AG10803 (cell line): ENCODE results near the gene FARP2.

Experiments
- DNase-seq: peaks from one replicate; pipeline ENCODE4 v3.0.0; 2010; ENCODE audit warnings: low read depth
- H3K4me3 ChIP-seq: 2 replicates; pipeline ENCODE4 v1.5.1; 2011; ENCODE audit warnings: mild to moderate bottlenecking, low read length, control low read depth
- TF ChIP-seq, protein P1 (sequence below): conservative IDR thresholded peaks from 2 replicates; pipeline ENCODE4 v1.5.1; 2011; ENCODE audit warnings: mild to moderate bottlenecking, low read length, control low read depth, inconsistent platforms

FARP2 gene

DNA sequence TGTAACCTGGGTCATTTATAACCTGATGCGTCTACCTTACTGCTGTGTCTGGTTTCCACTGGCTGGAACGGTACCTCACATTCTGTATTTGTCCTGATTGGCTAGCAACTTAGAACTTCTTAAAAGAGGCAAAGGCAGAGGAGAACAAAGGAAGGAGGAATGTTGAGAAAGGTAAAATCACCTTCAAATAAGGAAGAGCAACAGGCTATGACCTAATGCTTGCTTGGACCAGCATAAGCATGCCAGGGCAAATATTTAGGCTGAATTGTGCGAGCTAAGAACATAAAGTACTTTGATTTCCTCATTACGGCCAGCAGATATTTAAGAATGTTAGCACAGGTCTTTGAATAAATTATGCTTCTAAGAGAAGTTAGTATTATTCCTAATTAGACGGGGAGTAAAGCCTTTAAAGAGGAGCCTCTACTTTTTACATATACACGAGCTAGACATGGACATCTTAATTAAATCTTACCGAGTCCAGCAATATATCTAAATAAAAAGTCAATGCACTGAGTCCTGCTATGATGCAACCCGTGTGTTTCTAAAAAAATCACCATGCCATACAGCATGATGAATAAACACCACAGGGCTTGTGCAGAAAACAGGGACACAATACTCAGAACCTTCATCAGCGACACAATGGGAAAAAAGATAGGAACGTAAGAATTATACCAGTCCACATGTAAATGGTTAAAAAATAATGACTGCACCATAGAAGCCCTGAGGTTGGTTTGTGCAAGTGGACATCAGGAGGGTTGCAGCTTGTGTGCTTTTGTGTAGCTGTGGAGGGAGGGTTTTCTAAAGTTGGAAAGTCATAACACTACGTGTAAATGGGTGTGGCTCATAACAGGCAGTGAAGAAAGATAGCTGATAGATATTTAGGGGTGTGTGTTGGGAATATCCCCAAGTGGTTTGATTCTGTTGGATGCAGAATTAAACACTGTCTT, 26.1 kb upstream of the FARP2 start:
- no peak for DNase-seq
- H3K4me3 ChIP-seq = no peak overlapping the region
- TF ChIP-seq, protein P1, sequence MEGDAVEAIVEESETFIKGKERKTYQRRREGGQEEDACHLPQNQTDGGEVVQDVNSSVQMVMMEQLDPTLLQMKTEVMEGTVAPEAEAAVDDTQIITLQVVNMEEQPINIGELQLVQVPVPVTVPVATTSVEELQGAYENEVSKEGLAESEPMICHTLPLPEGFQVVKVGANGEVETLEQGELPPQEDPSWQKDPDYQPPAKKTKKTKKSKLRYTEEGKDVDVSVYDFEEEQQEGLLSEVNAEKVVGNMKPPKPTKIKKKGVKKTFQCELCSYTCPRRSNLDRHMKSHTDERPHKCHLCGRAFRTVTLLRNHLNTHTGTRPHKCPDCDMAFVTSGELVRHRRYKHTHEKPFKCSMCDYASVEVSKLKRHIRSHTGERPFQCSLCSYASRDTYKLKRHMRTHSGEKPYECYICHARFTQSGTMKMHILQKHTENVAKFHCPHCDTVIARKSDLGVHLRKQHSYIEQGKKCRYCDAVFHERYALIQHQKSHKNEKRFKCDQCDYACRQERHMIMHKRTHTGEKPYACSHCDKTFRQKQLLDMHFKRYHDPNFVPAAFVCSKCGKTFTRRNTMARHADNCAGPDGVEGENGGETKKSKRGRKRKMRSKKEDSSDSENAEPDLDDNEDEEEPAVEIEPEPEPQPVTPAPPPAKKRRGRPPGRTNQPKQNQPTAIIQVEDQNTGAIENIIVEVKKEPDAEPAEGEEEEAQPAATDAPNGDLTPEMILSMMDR = no peak

DNA sequence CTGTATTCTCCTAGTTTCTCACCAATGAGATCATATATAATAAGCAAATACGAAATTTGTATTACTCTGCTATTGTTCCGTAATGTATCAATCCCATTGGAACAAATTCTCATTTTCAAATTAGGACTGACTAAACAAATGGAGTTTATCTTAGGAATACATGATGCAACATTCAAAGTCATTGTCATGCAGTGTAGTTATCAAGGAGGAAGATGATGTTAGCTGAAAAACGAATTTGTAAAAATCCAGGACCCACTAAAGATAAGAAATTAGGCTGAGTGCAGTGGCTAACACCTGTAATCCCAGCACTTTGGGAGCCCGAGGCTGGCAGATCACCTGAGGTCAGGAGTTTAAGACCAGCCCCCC, 25.5 kb upstream of the FARP2 start:
- no peak overlapping the region for H3K4me3 ChIP-seq
- DNase-seq = no peak
- TF ChIP-seq, protein P1 = no peak

GRCh38 chr2:241334813-241335212, 21.3 kb upstream of the FARP2 start:
- TF ChIP-seq, protein P1 = no peak
- no peak overlapping the region for H3K4me3 ChIP-seq
- no peak for DNase-seq

DNA sequence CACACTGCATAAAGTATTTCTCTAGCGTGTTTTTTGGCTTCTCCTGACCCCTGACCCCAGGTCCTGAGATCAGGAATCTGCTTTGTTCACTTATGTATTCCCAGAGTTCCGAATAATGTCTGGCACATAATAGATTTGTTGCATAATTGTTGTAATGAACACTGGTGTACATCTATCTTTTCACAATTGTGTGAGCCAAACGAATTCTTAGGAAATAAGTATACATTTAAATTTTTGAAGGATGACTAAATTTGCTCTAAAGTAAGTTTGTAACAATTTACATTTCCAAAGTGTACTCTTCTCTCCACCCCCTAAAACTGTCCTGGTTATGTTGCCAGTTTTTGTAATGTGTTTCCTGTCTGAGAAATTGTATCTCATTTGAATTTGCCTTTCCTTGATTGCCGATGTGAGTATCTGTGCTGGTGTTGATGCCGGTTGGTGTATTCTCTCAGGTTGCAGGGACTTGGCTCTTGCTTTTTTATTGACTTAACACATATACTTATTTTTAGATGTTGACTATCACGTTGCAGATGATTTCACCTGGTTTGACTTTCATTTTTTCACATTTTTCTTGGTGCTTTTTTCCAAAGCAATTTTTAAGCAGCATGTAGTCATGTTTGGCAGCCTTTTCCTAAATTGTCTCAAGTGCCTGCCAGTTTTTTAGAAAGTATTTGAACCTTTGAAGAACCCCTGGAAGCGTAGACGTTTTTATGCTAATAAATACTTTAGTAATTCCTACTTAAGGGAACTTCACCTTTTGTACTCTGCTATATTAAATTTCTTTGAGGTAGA, 16.1 kb upstream of the FARP2 start:
- no peak for DNase-seq
- TF ChIP-seq, protein P1 = no peak
- no peak overlapping the region for H3K4me3 ChIP-seq

GRCh38 chr2:241340631-241341163, 15.4 kb upstream of the FARP2 start:
- no peak overlapping the region for H3K4me3 ChIP-seq
- TF ChIP-seq, protein P1 = no peak
- DNase-seq = no peak

DNA sequence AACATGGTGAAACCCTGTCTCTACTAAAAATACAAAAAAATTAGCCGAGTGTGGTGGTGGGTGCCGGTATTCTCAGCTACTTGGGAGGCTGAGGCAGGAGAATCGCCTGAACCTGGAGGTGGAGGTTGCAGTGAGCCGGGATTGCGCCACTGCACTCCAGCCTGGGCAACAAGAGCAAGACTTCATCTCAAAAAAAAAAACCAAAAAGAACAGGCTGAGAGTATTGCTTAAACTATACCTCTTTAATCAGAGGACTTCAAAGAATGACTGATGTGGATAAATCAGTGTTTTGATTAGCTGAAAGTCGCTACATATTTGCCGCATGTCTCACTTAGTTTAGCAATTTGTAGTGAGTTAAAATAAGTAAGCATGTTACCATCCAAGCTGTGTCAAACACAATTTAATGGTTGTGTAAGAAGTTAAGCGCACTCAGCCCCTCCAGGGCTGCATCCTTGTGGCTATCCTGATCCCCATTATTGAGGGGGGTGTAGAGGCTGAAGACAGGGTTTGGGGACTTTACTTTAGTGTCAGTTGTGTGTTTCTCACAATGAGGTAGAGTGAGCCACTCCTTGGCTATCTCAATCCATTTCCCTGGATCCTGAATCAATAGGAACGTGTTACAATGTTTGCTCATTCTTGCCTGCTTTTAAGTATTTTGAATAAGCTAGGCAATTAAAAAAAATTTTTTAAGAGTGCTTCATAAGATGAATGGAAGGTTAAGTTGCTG, 11.0 kb upstream of the FARP2 start:
- DNase-seq = peak; percentile 58
- TF ChIP-seq, protein P1 = no peak
- H3K4me3 ChIP-seq = no peak overlapping the region
